ENCODE results near the gene ELFN2.

The ELFN2 gene

GRCh38 chr22:37384691-37385090 is 42.6 kb downstream of the ELFN2 start:
- DNase-seq (ENCODE audit: low read depth), result no peak

- DNase-seq (ENCODE audit: low read depth), result no peak
These were observed 43.9 kb downstream of the ELFN2 start for GRCh38 chr22:37383341-37383740.

GRCh38 chr22:37381489-37381888 is 45.8 kb downstream of the ELFN2 start:
- DNase-seq (ENCODE audit: low read depth), result no peak

GRCh38 chr22:37379722-37380121 is 47.6 kb downstream of the ELFN2 start:
- no peak for DNase-seq (ENCODE audit: low read depth)

- DNase-seq (ENCODE audit: low read depth), result no peak
These were observed 48.2 kb downstream of the ELFN2 start for GRCh38 chr22:37379085-37379484.

GRCh38 chr22:37378642-37379058 is 48.6 kb downstream of the ELFN2 start:
- DNase-seq (ENCODE audit: low read depth), result no peak

GRCh38 chr22:37377927-37378326 is 49.4 kb downstream of the ELFN2 start:
- DNase-seq (ENCODE audit: low read depth), result no peak

- DNase-seq (ENCODE audit: low read depth), result no peak
These were observed 50.1 kb downstream of the ELFN2 start for GRCh38 chr22:37377138-37377537.

GRCh38 chr22:37376643-37377042 is 50.6 kb downstream of the ELFN2 start:
- DNase-seq (ENCODE audit: low read depth), result no peak

GRCh38 chr22:37375801-37376200 is 51.5 kb downstream of the ELFN2 start:
- no peak for DNase-seq (ENCODE audit: low read depth)

- no peak for DNase-seq (ENCODE audit: low read depth)
These were observed 52.7 kb downstream of the ELFN2 start for GRCh38 chr22:37374571-37374970.

- DNase-seq (ENCODE audit: low read depth), result no peak
These were observed 53.8 kb downstream of the ELFN2 start for GRCh38 chr22:37373451-37373850.

- DNase-seq (ENCODE audit: low read depth), result no peak
These were observed 55.4 kb downstream of the ELFN2 start for GRCh38 chr22:37371911-37372310.

- no peak for DNase-seq (ENCODE audit: low read depth)
These were observed 55.8 kb downstream of the ELFN2 start for GRCh38 chr22:37371491-37371890.

GRCh38 chr22:37370306-37370979 is 56.8 kb downstream of the ELFN2 start:
- DNase-seq (ENCODE audit: low read depth), result no peak

GRCh38 chr22:37369483-37369882 is 57.8 kb downstream of the ELFN2 start:
- no peak for DNase-seq (ENCODE audit: low read depth)

GRCh38 chr22:37368058-37368457 is 59.2 kb downstream of the ELFN2 start:
- no peak for DNase-seq (ENCODE audit: low read depth)

- no peak for DNase-seq (ENCODE audit: low read depth)
These were observed 60.7 kb downstream of the ELFN2 start for GRCh38 chr22:37366601-37367000.

- no peak for DNase-seq (ENCODE audit: low read depth)
These were observed 61.3 kb downstream of the ELFN2 start for GRCh38 chr22:37365950-37366349.

- DNase-seq (ENCODE audit: low read depth), result no peak
These were observed 63.9 kb downstream of the ELFN2 start for GRCh38 chr22:37363261-37363992.

GRCh38 chr22:37362621-37363020 is 64.7 kb downstream of the ELFN2 start:
- no peak for DNase-seq (ENCODE audit: low read depth)

- DNase-seq (ENCODE audit: low read depth), result no peak
These were observed 68.4 kb downstream of the ELFN2 start for GRCh38 chr22:37358917-37359316.

- DNase-seq (ENCODE audit: low read depth), result no peak
These were observed 68.9 kb downstream of the ELFN2 start for GRCh38 chr22:37358386-37358785.

All from activated T-helper 9 cell treated with anti-CD3 and anti-CD28 coated beads, Interleukin-2, amount 50 U/mL, for 16 hours (primary cell).